Gastrocnemius medialis (tissue), 4 donors: ENCODE data around the gene FABP6.

Experiments used
- POLR2A ChIP-seq, 2 donors: fragments of 450-650 bp; IDR thresholded peaks; one replicate each; pipeline ENCODE4 v1.6.1; 2017; ENCODE audit warnings: antibody characterized with exemption in 2 of 2, mild to moderate bottlenecking in 2 of 2, moderate library complexity in 2 of 2
- TF ChIP-seq, protein P1 (sequence below), 5 experiments: fragments of 450-650 bp in 3 of 5; fragments of 200-600 bp in 2 of 5; sonication (generic) in 2 of 5; IDR thresholded peaks in 4 of 5; conservative IDR thresholded peaks in 1 of 5; 1 replicate in 4 of 5; 2 replicates in 1 of 5; pipeline ENCODE4 v1.5.1; 2016 to 2019; ENCODE audit warnings: antibody characterized with exemption in 5 of 5, mild to moderate bottlenecking in 3 of 5, moderate library complexity in 3 of 5

DNA sequence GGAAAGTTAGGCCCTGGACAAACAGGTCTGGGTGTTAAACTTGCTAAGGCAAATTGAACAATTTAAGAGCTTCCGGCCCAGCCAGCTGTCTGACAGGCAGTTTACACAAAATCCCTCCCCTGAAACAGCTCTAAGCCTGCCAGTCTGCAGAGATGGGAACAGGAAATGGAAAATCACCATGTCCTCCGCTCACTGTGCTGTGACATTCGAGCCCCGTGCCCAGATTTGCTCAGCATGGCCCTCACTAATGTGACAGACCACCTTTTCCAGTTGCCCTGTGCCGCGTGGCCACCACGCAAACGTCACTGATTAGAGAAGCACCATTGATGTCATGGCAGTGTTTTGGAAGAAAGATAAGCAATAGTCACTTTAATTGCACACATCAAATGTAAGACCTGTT lies 42.1 kb downstream of the FABP6 start:
- TF ChIP-seq, protein P1, sequence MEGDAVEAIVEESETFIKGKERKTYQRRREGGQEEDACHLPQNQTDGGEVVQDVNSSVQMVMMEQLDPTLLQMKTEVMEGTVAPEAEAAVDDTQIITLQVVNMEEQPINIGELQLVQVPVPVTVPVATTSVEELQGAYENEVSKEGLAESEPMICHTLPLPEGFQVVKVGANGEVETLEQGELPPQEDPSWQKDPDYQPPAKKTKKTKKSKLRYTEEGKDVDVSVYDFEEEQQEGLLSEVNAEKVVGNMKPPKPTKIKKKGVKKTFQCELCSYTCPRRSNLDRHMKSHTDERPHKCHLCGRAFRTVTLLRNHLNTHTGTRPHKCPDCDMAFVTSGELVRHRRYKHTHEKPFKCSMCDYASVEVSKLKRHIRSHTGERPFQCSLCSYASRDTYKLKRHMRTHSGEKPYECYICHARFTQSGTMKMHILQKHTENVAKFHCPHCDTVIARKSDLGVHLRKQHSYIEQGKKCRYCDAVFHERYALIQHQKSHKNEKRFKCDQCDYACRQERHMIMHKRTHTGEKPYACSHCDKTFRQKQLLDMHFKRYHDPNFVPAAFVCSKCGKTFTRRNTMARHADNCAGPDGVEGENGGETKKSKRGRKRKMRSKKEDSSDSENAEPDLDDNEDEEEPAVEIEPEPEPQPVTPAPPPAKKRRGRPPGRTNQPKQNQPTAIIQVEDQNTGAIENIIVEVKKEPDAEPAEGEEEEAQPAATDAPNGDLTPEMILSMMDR (IDR thresholded peaks at IDR 0.05 in 4 of 5, conservative IDR thresholded peaks at IDR 0.05 in 1 of 5): no peak
- TF ChIP-seq POLR2A (IDR thresholded peaks at IDR 0.05): no peak
